DOHH2 (cell line): Measurements from ENCODE around the gene PDIA2.

ENCODE experiments used
- H3F3A ChIP-seq: fragments of 200-600 bp; sonication (generic), shearing (Covaris generic); 2 replicates; pipeline ENCODE4 v1.6.0; 2016; ENCODE audit warnings: antibody characterized with exemption, mild to moderate bottlenecking; ENCODE audit not compliant: control insufficient read depth, insufficient read depth
- H3K27ac ChIP-seq: fragments of 200-600 bp; sonication (generic); 2 replicates; pipeline ENCODE4 v1.5.1; 2014; ENCODE audit warnings: low read depth, mild to moderate bottlenecking, low read length, moderate library complexity
- H3K27me3 ChIP-seq: fragments of 200-600 bp; sonication (generic); 2 replicates; pipeline ENCODE4 v1.6.1; 2014; ENCODE audit warnings: mild to moderate bottlenecking, low read length, mixed read lengths; ENCODE audit not compliant: control insufficient read depth
- H3K36me3 ChIP-seq: fragments of 200-600 bp; sonication (generic); 2 replicates; pipeline ENCODE4 v1.6.1; 2014; ENCODE audit warnings: mild to moderate bottlenecking, low read length, moderate library complexity, mixed read lengths; ENCODE audit not compliant: control insufficient read depth
- H3K4me1 ChIP-seq: fragments of 200-600 bp; sonication (generic); 2 replicates; pipeline ENCODE4 v1.6.1; 2014; ENCODE audit warnings: mild to moderate bottlenecking, low read length, mixed read lengths; ENCODE audit not compliant: control insufficient read depth
- H3K4me2 ChIP-seq: fragments of 200-600 bp; sonication (generic); 2 replicates; pipeline ENCODE4 v1.6.0; 2014; ENCODE audit warnings: mild to moderate bottlenecking, low read length, moderate library complexity
- H3K4me3 ChIP-seq: fragments of 200-600 bp; sonication (generic); 2 replicates; pipeline ENCODE4 v1.5.1; 2014; ENCODE audit warnings: mild to moderate bottlenecking, low read length, mixed read lengths
- H3K79me2 ChIP-seq: fragments of 200-600 bp; sonication (generic); 2 replicates; pipeline ENCODE4 v1.6.1; 2014; ENCODE audit warnings: mild to moderate bottlenecking, low read length, mixed read lengths; ENCODE audit not compliant: control insufficient read depth
- H3K9me2 ChIP-seq: fragments of 200-600 bp; sonication (generic); replicated peaks from 2 replicates; pipeline ENCODE4 v1.6.1; 2014; ENCODE audit warnings: mild to moderate bottlenecking, low read length, mixed read lengths; ENCODE audit not compliant: control insufficient read depth
- H3K9me3 ChIP-seq: fragments of 200-600 bp; sonication (generic); 2 replicates; pipeline ENCODE4 v1.6.1; 2014; ENCODE audit warnings: antibody characterized with exemption, low read length, mixed read lengths; ENCODE audit not compliant: control insufficient read depth, insufficient read depth
- H4K20me1 ChIP-seq: fragments of 200-600 bp; sonication (generic); 2 replicates; pipeline ENCODE4 v1.6.0; 2014; ENCODE audit warnings: low read depth, mild to moderate bottlenecking, antibody characterized with exemption, low read length, moderate library complexity; ENCODE audit not compliant: control insufficient read depth, insufficient read depth
- CTCF ChIP-seq: fragments of 200-600 bp; sonication (generic); IDR thresholded peaks from one replicate; pipeline ENCODE4 v1.5.1; 2014; ENCODE audit warnings: antibody characterized with exemption, mild to moderate bottlenecking, low read depth, low read length; ENCODE audit not compliant: poor library complexity, severe bottlenecking
- EZH2phosphoT487 ChIP-seq: fragments of 200-600 bp; sonication (generic); IDR thresholded peaks from 2 replicates; pipeline ENCODE4 v1.6.1; 2017; ENCODE audit warnings: borderline replicate concordance, mild to moderate bottlenecking, antibody characterized with exemption, low read length, moderate library complexity, mixed read lengths

PDIA2 gene

DNA sequence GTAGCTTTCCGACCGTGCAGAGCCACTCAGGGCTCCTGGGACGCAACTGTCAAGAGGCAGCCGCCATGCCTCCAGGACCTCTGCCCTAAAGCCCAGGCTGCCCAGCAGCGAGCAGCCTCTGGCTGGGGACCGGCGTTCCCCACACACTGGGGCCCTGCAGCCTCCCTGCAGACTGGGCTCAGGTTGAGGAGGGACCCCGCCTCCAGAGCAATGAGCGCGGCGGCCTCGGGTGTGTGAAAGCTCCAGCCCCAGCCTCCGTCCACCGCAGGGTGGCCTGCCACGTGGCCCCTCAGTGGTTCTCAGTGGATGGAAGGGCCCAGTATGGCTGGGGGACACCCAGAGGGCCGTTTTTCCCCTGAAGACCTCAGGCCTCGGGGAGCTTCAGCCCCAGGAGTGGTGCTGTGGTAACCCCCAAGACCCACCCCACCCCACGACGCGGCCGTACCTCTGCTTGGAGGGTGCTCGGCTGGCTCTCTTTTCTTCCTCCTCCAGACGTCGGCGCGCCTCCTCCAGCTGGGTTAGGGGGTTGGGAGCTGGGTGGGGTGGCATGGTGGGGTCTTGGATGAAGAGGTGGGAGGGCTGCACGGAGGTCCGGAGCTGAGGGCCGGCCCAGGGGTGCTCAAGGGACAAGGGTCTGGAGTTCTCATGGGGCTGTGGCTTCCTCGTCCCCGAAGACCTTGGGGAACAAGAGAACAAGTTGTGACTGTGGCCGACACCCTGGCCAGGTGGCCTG lies 10.2 kb downstream of the PDIA2 start:
- no peaks in the 10 kb centered on the region for H3K9me2 ChIP-seq
- no peaks in the 10 kb centered on the region for H3F3A ChIP-seq
- no peaks in the 10 kb centered on the region for H3K4me1 ChIP-seq
- H3K4me2 ChIP-seq, result no peak overlapping the region
- H3K27ac ChIP-seq, result no peak overlapping the region
- H3K27me3 ChIP-seq, result no peaks in the 10 kb centered on the region
- no peaks in the 10 kb centered on the region for H4K20me1 ChIP-seq
- no peak overlapping the region for H3K4me3 ChIP-seq
- no peaks in the 10 kb centered on the region for H3K79me2 ChIP-seq
- H3K9me3 ChIP-seq, result no peaks in the 10 kb centered on the region
- TF ChIP-seq CTCF, result no peak
- TF ChIP-seq EZH2phosphoT487, result no peak
- H3K36me3 ChIP-seq, result peaks cover 9% of the 10 kb centered on the region; the same call in 1 of the 2 replicates

GRCh38 chr16:296276-296675 lies 13.3 kb downstream of the PDIA2 start:
- Histone ChIP-seq H3K9me2 (no peaks in the 10 kb centered on the region), H3K4me3 (no peak overlapping the region), H3F3A (no peaks in the 10 kb centered on the region), H3K4me2 (no peak overlapping the region), H3K4me1 (no peaks in the 10 kb centered on the region), H3K27ac (no peak overlapping the region), H3K79me2 (no peaks in the 10 kb centered on the region), H3K27me3 (no peaks in the 10 kb centered on the region), H4K20me1 (no peaks in the 10 kb centered on the region), H3K9me3 (no peaks in the 10 kb centered on the region), H3K36me3 (peaks cover 8% of the 10 kb centered on the region; the same call in 1 of the 2 replicates)
- TF ChIP-seq EZH2phosphoT487 (no peak), CTCF (no peak)

GRCh38 chr16:296806-297510 lies 14.0 kb downstream of the PDIA2 start:
- Histone ChIP-seq H3K9me3 (no peaks in the 10 kb centered on the region), H3K4me2 (no peak overlapping the region), H3K27ac (no peak overlapping the region), H4K20me1 (no peaks in the 10 kb centered on the region), H3K27me3 (no peaks in the 10 kb centered on the region), H3K36me3 (peaks cover 8% of the 10 kb centered on the region; the same call in 1 of the 2 replicates), H3K4me3 (no peak overlapping the region), H3K79me2 (no peaks in the 10 kb centered on the region), H3F3A (no peaks in the 10 kb centered on the region), H3K4me1 (no peaks in the 10 kb centered on the region), H3K9me2 (no peaks in the 10 kb centered on the region)
- no peak for TF ChIP-seq EZH2phosphoT487
- no peak for TF ChIP-seq CTCF
